IPS-18a (cell line): ENCODE data around the gene KANSL1L.
"Not testable (repeated sequence)": the region's sequence is repeated elsewhere in the genome, so short reads cannot be mapped to it uniquely, and the experiment has no call there.

Source experiments
- H3K27ac ChIP-seq: one replicate; pipeline ENCODE4 v1.5.1; 2013; ENCODE audit warnings: low read length
- H3K27me3 ChIP-seq: one replicate; pipeline ENCODE4 v1.6.1; 2013; ENCODE audit warnings: mild to moderate bottlenecking, low read length; ENCODE audit not compliant: control insufficient read depth, insufficient read depth
- H3K36me3 ChIP-seq: one replicate; pipeline ENCODE4 v1.6.1; 2013; ENCODE audit warnings: low read depth, low read length; ENCODE audit not compliant: control insufficient read depth
- H3K4me1 ChIP-seq: one replicate; pipeline ENCODE4 v1.6.1; 2013; ENCODE audit warnings: low read depth, low read length; ENCODE audit not compliant: control insufficient read depth
- H3K4me3 ChIP-seq: one replicate; pipeline ENCODE4 v1.5.1; 2013; ENCODE audit warnings: low read length
- H3K9ac ChIP-seq: one replicate; pipeline ENCODE4 v1.6.1; 2013; ENCODE audit warnings: mild to moderate bottlenecking, low read length, moderate library complexity
- H3K9me3 ChIP-seq: one replicate; pipeline ENCODE4 v1.6.1; 2013; ENCODE audit warnings: low read depth, low read length; ENCODE audit not compliant: control insufficient read depth

The KANSL1L gene

DNA sequence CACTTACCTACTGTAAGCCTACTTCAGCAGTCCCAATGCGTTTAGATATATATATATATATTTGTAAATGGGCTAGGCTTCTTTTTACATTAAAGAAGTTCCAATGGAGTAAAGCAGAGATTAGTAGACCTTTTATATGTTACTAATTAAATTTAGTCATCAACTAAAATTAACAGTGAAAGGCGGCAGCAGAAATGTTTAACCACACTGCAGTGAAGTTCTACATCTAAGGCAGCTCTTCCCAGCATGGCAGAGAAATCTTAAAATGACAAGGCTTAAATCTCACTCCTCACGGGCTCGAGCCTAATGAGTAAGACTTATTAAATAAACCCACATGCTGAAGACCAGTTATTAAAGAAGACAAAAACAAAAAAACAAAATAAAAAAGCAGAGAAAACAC is 19.1 kb upstream of the KANSL1L start:
- H3K36me3 ChIP-seq = no peaks in the 10 kb centered on the region
- no peaks in the 10 kb centered on the region for H3K27me3 ChIP-seq
- H3K9me3 ChIP-seq = no peaks in the 10 kb centered on the region
- no peak overlapping the region for H3K9ac ChIP-seq
- H3K27ac ChIP-seq = no peak overlapping the region
- H3K4me3 ChIP-seq = no peak overlapping the region
- H3K4me1 ChIP-seq = no peaks in the 10 kb centered on the region

GRCh38 chr2:210189452-210190138 is 18.4 kb upstream of the KANSL1L start:
- Histone ChIP-seq H3K9ac (no peak overlapping the region), H3K27ac (no peak overlapping the region), H3K36me3 (no peaks in the 10 kb centered on the region), H3K9me3 (no peaks in the 10 kb centered on the region), H3K27me3 (no peaks in the 10 kb centered on the region), H3K4me3 (no peak overlapping the region), H3K4me1 (no peaks in the 10 kb centered on the region)

DNA sequence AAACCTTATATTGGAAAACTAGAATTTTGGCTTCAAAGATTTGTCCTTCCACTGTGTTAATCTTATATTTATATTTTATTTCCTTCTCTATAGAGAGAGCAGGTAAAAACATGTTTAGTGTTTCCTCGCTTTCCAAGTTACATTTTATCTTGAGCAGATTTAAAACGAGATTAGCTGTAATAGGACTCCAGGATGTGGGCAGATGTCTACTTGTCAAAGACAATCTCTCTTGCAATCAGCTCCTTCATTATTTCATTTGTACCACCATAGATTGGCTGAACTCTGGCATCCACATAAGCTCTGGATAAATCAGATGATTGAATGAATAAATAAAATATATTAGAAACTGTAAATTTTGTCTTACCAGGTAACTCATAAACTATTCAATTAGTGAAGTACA is 17.5 kb upstream of the KANSL1L start:
- H3K9me3 ChIP-seq = no peaks in the 10 kb centered on the region
- H3K36me3 ChIP-seq = no peaks in the 10 kb centered on the region
- H3K9ac ChIP-seq = no peak overlapping the region
- no peaks in the 10 kb centered on the region for H3K4me1 ChIP-seq
- no peaks in the 10 kb centered on the region for H3K27me3 ChIP-seq
- H3K4me3 ChIP-seq = no peak overlapping the region
- no peak overlapping the region for H3K27ac ChIP-seq

- no peak overlapping the region for H3K9ac ChIP-seq
- no peaks in the 10 kb centered on the region for H3K9me3 ChIP-seq
- no peaks in the 10 kb centered on the region for H3K27me3 ChIP-seq
- no peaks in the 10 kb centered on the region for H3K4me1 ChIP-seq
- H3K4me3 ChIP-seq = no peak overlapping the region
- no peaks in the 10 kb centered on the region for H3K36me3 ChIP-seq
- H3K27ac ChIP-seq = no peak overlapping the region
Measured at GRCh38 chr2:210188190-210188589, 17.0 kb upstream of the KANSL1L start.

DNA sequence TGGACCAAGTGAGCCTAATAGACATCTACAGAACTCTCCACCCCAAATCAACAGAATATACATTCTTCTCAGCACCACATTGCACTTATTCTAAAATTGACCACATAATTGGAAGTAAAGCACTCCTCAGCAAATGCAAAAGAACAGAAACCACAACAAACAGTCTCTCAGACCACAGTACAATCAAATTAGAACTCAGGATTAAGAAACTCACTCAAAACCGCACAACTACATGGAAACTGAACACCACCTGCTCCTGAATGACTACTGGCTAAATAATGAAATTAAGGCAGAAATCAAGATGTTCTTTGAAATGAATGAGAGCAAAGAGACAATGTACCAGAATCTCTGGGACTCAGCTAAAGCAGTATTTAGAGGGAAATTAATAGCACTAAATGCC is 12.7 kb upstream of the KANSL1L start:
- H3K4me3 ChIP-seq, H3K9ac ChIP-seq, H3K27ac ChIP-seq, H3K9me3 ChIP-seq, H3K36me3 ChIP-seq, H3K27me3 ChIP-seq: not testable (repeated sequence)
- peaks cover 21% of the 10 kb centered on the region for H3K4me1 ChIP-seq

DNA sequence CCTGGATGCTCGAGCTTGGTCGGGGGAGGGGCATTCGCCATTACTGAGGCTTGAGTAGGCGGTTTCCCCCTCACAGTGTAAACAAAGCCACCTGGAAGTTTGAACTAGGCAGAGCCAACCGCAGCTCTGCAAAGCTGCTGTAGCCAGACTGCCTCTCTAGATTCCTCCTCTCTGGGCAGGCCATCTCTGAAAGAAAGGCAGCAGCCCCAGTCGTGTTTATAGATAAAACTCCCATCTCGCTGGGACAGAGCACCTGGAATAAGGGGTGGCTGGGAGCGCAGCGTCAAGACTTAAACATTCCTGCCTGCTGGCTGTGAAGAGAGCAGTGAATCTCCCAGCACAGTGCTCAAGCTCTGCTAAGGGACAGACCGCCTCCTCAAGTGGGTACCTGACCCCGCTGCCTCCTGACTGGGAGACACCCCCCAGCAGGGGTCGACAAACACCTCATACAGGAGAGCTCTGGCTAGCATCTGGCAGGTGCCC is 10.4 kb upstream of the KANSL1L start:
- H3K9me3 ChIP-seq, H3K27me3 ChIP-seq, H3K27ac ChIP-seq, H3K36me3 ChIP-seq, H3K4me3 ChIP-seq, H3K9ac ChIP-seq: not testable (repeated sequence)
- peaks cover 36% of the 10 kb centered on the region for H3K4me1 ChIP-seq

GRCh38 chr2:210181033-210181605 is 9.9 kb upstream of the KANSL1L start:
- H3K36me3 ChIP-seq, H3K27me3 ChIP-seq, H3K9me3 ChIP-seq, H3K4me3 ChIP-seq, H3K27ac ChIP-seq, H3K9ac ChIP-seq: not testable (repeated sequence)
- peaks cover 36% of the 10 kb centered on the region for H3K4me1 ChIP-seq

DNA sequence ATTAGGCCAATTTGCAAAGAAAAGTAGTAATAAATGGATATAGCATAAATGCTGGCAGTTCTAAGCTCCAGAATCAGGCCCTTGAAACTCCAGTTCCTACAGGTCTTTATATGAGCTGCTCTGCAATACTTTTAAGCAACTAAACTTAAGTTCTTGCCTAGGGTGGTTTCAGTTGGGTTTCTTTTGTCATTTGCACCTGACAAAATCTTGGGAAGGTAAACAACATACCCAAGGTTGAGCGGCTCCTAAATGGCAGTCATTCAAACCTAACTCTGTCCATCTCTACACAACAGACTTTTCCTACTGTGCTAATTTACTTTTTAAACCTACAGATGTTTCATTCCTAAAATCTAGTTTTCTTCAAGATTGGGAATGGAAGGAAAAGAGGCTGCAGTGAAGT is 9.3 kb upstream of the KANSL1L start:
- H3K36me3 ChIP-seq = no peaks in the 10 kb centered on the region
- no peak overlapping the region for H3K27ac ChIP-seq
- no peak overlapping the region for H3K4me3 ChIP-seq
- no peak overlapping the region for H3K9ac ChIP-seq
- no peaks in the 10 kb centered on the region for H3K27me3 ChIP-seq
- H3K4me1 ChIP-seq = peaks cover 36% of the 10 kb centered on the region
- no peaks in the 10 kb centered on the region for H3K9me3 ChIP-seq

GRCh38 chr2:210179351-210179990 is 8.3 kb upstream of the KANSL1L start:
- no peaks in the 10 kb centered on the region for H3K36me3 ChIP-seq
- H3K27me3 ChIP-seq = no peaks in the 10 kb centered on the region
- no peak overlapping the region for H3K9ac ChIP-seq
- H3K9me3 ChIP-seq = no peaks in the 10 kb centered on the region
- no peak overlapping the region for H3K27ac ChIP-seq
- no peak overlapping the region for H3K4me3 ChIP-seq
- H3K4me1 ChIP-seq = peaks cover 36% of the 10 kb centered on the region

- Histone ChIP-seq H3K9me3 (no peaks in the 10 kb centered on the region), H3K27ac (peak overlapping the region; percentile 1), H3K27me3 (no peaks in the 10 kb centered on the region), H3K4me3 (no peak overlapping the region), H3K9ac (peak overlapping the region; percentile 35), H3K4me1 (peaks cover 39% of the 10 kb centered on the region), H3K36me3 (no peaks in the 10 kb centered on the region)
Measured at GRCh38 chr2:210177769-210178168, 6.6 kb upstream of the KANSL1L start.

DNA sequence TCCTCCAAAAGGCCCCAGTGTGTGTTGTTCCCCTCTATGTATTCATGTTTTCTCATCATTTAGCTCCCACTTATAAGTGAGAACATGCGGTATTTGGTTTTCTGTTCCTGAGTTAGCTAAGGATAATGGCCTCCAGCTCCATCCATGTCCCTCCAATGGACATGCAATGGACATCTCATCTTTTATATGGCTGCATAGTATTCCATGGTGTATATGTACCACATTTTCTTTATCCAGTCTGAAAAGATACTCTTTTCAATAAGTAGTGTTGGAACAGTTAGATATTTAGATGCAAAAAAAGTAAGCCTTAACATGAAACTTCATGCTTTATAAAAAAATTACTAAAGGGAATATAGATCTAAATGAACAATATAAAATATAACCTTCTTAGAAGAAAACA is 5.9 kb upstream of the KANSL1L start:
- not testable (repeated sequence) for H3K9me3 ChIP-seq, H3K36me3 ChIP-seq, H3K9ac ChIP-seq, H3K4me3 ChIP-seq, H3K27me3 ChIP-seq, H3K27ac ChIP-seq
- peaks cover 45% of the 10 kb centered on the region for H3K4me1 ChIP-seq

DNA sequence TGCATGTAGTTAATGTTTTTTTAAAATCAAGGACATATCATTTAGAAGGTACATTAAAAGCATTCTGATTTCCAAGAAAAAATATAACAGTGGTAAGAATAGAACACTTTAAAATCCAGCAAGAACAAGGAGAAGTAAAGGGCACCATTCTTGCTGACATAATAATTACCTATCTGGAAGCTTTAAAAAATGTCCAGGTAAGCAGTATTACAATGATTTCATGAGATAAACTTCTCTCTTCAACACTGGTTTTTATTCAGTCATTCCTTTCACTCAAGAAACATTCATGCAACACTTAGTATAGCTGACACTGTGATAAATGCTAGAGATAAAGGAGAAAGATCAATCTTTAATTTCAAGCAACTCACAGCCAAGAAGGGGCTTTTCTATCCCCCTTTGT is 2.9 kb upstream of the KANSL1L start:
- Histone ChIP-seq H3K36me3 (no peaks in the 10 kb centered on the region), H3K27ac (no peak overlapping the region), H3K4me1 (peaks cover 31% of the 10 kb centered on the region), H3K4me3 (no peak overlapping the region), H3K9me3 (no peaks in the 10 kb centered on the region), H3K9ac (no peak overlapping the region), H3K27me3 (no peaks in the 10 kb centered on the region)
